GM12892 (cell line): Measurements from ENCODE around the gene HAUS8.

Experiments
- POLR2A ChIP-seq: IDR thresholded peaks from 2 replicates; pipeline ENCODE4 v1.6.1; 2011; ENCODE audit warnings: low read depth, low read length, control low read depth
- POLR2AphosphoS5 ChIP-seq: IDR thresholded peaks from 2 replicates; pipeline ENCODE4 v1.6.1; 2011; ENCODE audit warnings: low read depth, low read length, control low read depth
- TAF1 ChIP-seq: IDR thresholded peaks from 2 replicates; pipeline ENCODE4 v1.6.1; 2011; ENCODE audit warnings: low read depth, mild to moderate bottlenecking, control low read depth, low read length, borderline replicate concordance

- TF ChIP-seq POLR2A (0 out of 2 replicates have a peak, but pooled peaks have one; percentile 20), POLR2AphosphoS5 (peak; percentile 21; the same call in 1 of the 2 replicates), TAF1 (no peak)
Measured at GRCh38 chr19:17079710-17080439, 4.6 kb upstream of the HAUS8 start.
